SK-N-SH (cell line): ENCODE measurements around the gene DIS3L2. TPM values are rescaled to one million over a fixed set of nuclear protein-coding genes. Genes with fewer than 3 reads are reported as not detected.

Experiments
- CTCF ChIA-PET: fragments of 300-600, 350-600 bp; formaldehyde crosslinking; extraction: SDS; loops from one replicate; lab custom pipeline; 2021; lab: Yijun Ruan, JAX
- POLR2A ChIA-PET: fragments of 350-600 bp; sonication (Branson Sonifier 250); formaldehyde crosslinking; extraction: SDS; loops from one replicate; lab custom pipeline; 2020; ENCODE audit warnings: antibody characterized with exemption, inconsistent platforms; lab: Yijun Ruan, JAX
- DNase-seq: peaks from one replicate; pipeline ENCODE4 v3.0.0; 2012
- H2AFZ ChIP-seq: fragments of 200-600 bp; sonication (generic); 2 replicates; pipeline ENCODE4 v1.8.1; 2016; ENCODE audit warnings: antibody characterized with exemption, mild to moderate bottlenecking, low read depth
- H3F3A ChIP-seq: fragments of 200-600 bp; sonication (generic); replicated peaks from 2 replicates; pipeline ENCODE3; 2016; ENCODE audit warnings: antibody characterized with exemption, mild to moderate bottlenecking; ENCODE audit not compliant: insufficient read depth
- H3K27ac ChIP-seq, 2 experiments: fragments of 200-500 bp in 1 of 2; fragments of 200-600 bp in 1 of 2; sonication (Bioruptor generic) in 1 of 2; sonication (generic), shearing (Covaris generic) in 1 of 2; 2 replicates each; pipeline versions ENCODE4 v1.5.1 to v1.6.1; 2014 to 2016; ENCODE audit warnings: low read depth in 2 of 2, inconsistent platforms in 1 of 2, low read length in 1 of 2, mild to moderate bottlenecking in 1 of 2, mixed read lengths in 1 of 2
- H3K27me3 ChIP-seq: fragments of 200-600 bp; sonication (generic), shearing (Covaris generic); 2 replicates; pipeline ENCODE4 v1.6.1; 2016; ENCODE audit warnings: mixed run types; ENCODE audit not compliant: insufficient read depth
- H3K36me3 ChIP-seq, 2 experiments: fragments of 200-500 bp in 1 of 2; fragments of 200-600 bp in 1 of 2; sonication (Bioruptor generic) in 1 of 2; sonication (generic) in 1 of 2; replicated peaks in 1 of 2; 2 replicates each; pipeline versions ENCODE3 to v1.5.1; 2014 to 2016; ENCODE audit warnings: low read length in 1 of 2, mild to moderate bottlenecking in 1 of 2; ENCODE audit not compliant: insufficient read depth in 2 of 2, control insufficient read depth in 1 of 2
- H3K4me1 ChIP-seq, 2 experiments: fragments of 200-500 bp in 1 of 2; fragments of 200-600 bp in 1 of 2; sonication (Bioruptor generic) in 1 of 2; sonication (generic), shearing (Covaris generic) in 1 of 2; 2 replicates each; pipeline versions ENCODE4 v1.5.1 to v1.6.1; 2014 to 2016; ENCODE audit warnings: low read depth in 1 of 2, low read length in 1 of 2, mixed run types in 1 of 2; ENCODE audit not compliant: insufficient read depth in 2 of 2, control insufficient read depth in 1 of 2
- H3K4me2 ChIP-seq: fragments of 200-600 bp; sonication (generic), shearing (Covaris generic); 2 replicates; pipeline ENCODE4 v1.6.1; 2017; ENCODE audit warnings: mixed run types
- H3K4me3 ChIP-seq, 2 experiments: fragments of 200-500 bp in 1 of 2; fragments of 200-600 bp in 1 of 2; sonication (Bioruptor generic) in 1 of 2; sonication (generic), shearing (Covaris generic) in 1 of 2; 2 replicates each; pipeline versions ENCODE4 v1.5.1 to v1.8.1; 2014 to 2016; ENCODE audit warnings: low read depth in 2 of 2, inconsistent platforms in 1 of 2, low read length in 1 of 2, mild to moderate bottlenecking in 1 of 2, mixed read lengths in 1 of 2, moderate library complexity in 1 of 2
- H3K79me2 ChIP-seq: fragments of 200-600 bp; sonication (generic); 2 replicates; pipeline ENCODE4 v1.8.1; 2017; ENCODE audit warnings: mild to moderate bottlenecking; ENCODE audit not compliant: insufficient read depth
- H3K9ac ChIP-seq: fragments of 200-600 bp; sonication (generic); 2 replicates; pipeline ENCODE4 v1.6.1; 2017; ENCODE audit warnings: mixed run types
- H3K9me2 ChIP-seq: fragments of 200-600 bp; sonication (generic); 2 replicates; pipeline ENCODE4 v1.6.1; 2017; ENCODE audit warnings: mixed run types
- H3K9me3 ChIP-seq: fragments of 200-600 bp; sonication (generic); 2 replicates; pipeline ENCODE4 v1.6.1; 2017; ENCODE audit warnings: mixed run types, mild to moderate bottlenecking, moderate library complexity
- H4K20me1 ChIP-seq: fragments of 200-600 bp; sonication (generic); 2 replicates; pipeline ENCODE4 v1.6.1; 2017; ENCODE audit warnings: mild to moderate bottlenecking, mixed run types; ENCODE audit not compliant: insufficient read depth
- ELF1 ChIP-seq: IDR thresholded peaks from 2 replicates; pipeline ENCODE4 v1.4.0; 2012
- EP300 ChIP-seq, 2 experiments: IDR thresholded peaks; 2 replicates each; pipeline versions ENCODE4 v1.4.0 to v1.6.1; 2012; ENCODE audit warnings: borderline replicate concordance in 1 of 2, low read depth in 1 of 2, low read length in 1 of 2
- EZH2phosphoT487 ChIP-seq: fragments of 200-600 bp; sonication (generic); IDR thresholded peaks from 2 replicates; pipeline ENCODE4 v1.6.1; 2017; ENCODE audit warnings: low read depth, mixed run types, mild to moderate bottlenecking, antibody characterized with exemption, moderate library complexity, borderline replicate concordance
- FOXJ3 ChIP-seq: sonication (generic); formaldehyde crosslinking; IDR thresholded peaks from 2 replicates; pipeline ENCODE4 v1.5.1; 2020; ENCODE audit warnings: mild to moderate bottlenecking, missing genetic modification reagents
- FOXM1 ChIP-seq: IDR thresholded peaks from 2 replicates; pipeline ENCODE4 v1.4.0; 2012; ENCODE audit warnings: low read depth, mild to moderate bottlenecking
- IRF3 ChIP-seq: fragments of 150-350 bp; IDR thresholded peaks from 2 replicates; pipeline ENCODE4 v1.6.1; 2016; ENCODE audit warnings: mild to moderate bottlenecking, low read depth, low read length
- JUND ChIP-seq: IDR thresholded peaks from 2 replicates; pipeline ENCODE4 v1.4.0; 2012
- MEF2A ChIP-seq: IDR thresholded peaks from 2 replicates; pipeline ENCODE4 v1.4.0; 2012; ENCODE audit warnings: low read depth, borderline replicate concordance
- POLR2AphosphoS5 ChIP-seq: IDR thresholded peaks from 2 replicates; pipeline ENCODE4 v1.6.1; 2012; ENCODE audit warnings: low read depth, low read length
- RAD21 ChIP-seq: IDR thresholded peaks from 2 replicates; pipeline ENCODE4 v1.6.1; 2012; ENCODE audit warnings: mild to moderate bottlenecking, low read length
- REST ChIP-seq: IDR thresholded peaks from 2 replicates; pipeline ENCODE4 v1.6.1; 2012; ENCODE audit warnings: mild to moderate bottlenecking, low read depth, low read length, moderate library complexity
- RFX5 ChIP-seq: IDR thresholded peaks from 2 replicates; pipeline ENCODE4 v1.6.1; 2012; ENCODE audit warnings: mild to moderate bottlenecking, improper control_type of control experiment, low read length
- SIN3A ChIP-seq: IDR thresholded peaks from 2 replicates; pipeline ENCODE4 v1.6.1; 2012; ENCODE audit warnings: low read depth, mild to moderate bottlenecking, low read length, moderate library complexity, borderline replicate concordance
- SMC3 ChIP-seq: IDR thresholded peaks from 2 replicates; pipeline ENCODE4 v1.6.1; 2012; ENCODE audit warnings: low read depth, low read length, improper control_type of control experiment
- TAF1 ChIP-seq: IDR thresholded peaks from 2 replicates; pipeline ENCODE4 v1.6.1; 2012; ENCODE audit warnings: low read depth, mild to moderate bottlenecking, low read length, moderate library complexity, borderline replicate concordance
- TCF12 ChIP-seq: IDR thresholded peaks from 2 replicates; pipeline ENCODE4 v1.4.0; 2012
- USF2 ChIP-seq: fragments of 150-350 bp; IDR thresholded peaks from 2 replicates; pipeline ENCODE4 v1.6.1; 2017; ENCODE audit warnings: antibody characterized with exemption, low read length, low read depth, borderline replicate concordance
- ZBTB33 ChIP-seq: IDR thresholded peaks from 2 replicates; pipeline ENCODE4 v1.4.0; 2012; ENCODE audit warnings: low read depth, borderline replicate concordance
- WGBS: methylation state at CpG from one replicate; pipeline ENCODE4 v1.1.6; 2017; ENCODE audit warnings: low lambda C conversion rate; 5-methylcytosine and 5-hydroxymethylcytosine counted together
- polyA plus RNA-seq, 3 experiments: library from polyadenylated mRNA; depleted of rRNA; stranded (reverse); fragments of >200 nt; gene quantifications; 2 replicates each; pipeline ENCODE4 v1.2.3, GENCODE V29; 2012

DIS3L2 gene
- polyA plus RNA-seq, 1 of the 3 experiments (the other 2 are of a cell fraction): 17.9 TPM

GRCh38 chr2:232268636-232269165 is 307.2 kb downstream of the DIS3L2 start:
- Histone ChIP-seq H3K79me2 (no peaks in the 10 kb centered on the region), H4K20me1 (no peaks in the 10 kb centered on the region), H3K9me3 (no peaks in the 10 kb centered on the region), H3K4me2 (no peak overlapping the region), H2AFZ (no peak overlapping the region), H3K36me3 (peaks cover 0 to 20% of the 10 kb centered on the region in 2 experiments)
- ChIA-PET CTCF (interaction anchor here (1.0 to 2.4 kb wide), 7 partner anchors 24 to 344 kb away, joined by 3 to 5 read pairs (median 4); no protein-coding TSS in a partner anchor), POLR2A (no interaction called here)
- no peak for DNase-seq
- TF ChIP-seq SMC3: no peak
- TF ChIP-seq USF2: no peak
- TF ChIP-seq, all 33 proteins: peak for 0
- Histone ChIP-seq H3K27me3 (no peaks in the 10 kb centered on the region), H3K9me2 (no peaks in the 10 kb centered on the region), H3K4me1 (no peaks in the 10 kb centered on the region), H3F3A (no peaks in the 10 kb centered on the region), H3K4me3 (no peak overlapping the region), H3K27ac (no peak overlapping the region), H3K9ac (no peak overlapping the region)
- WGBS: 93% methylated on average over 4 of the region's 4 CpGs

- Histone ChIP-seq H3K79me2 (no peaks in the 10 kb centered on the region), H3K4me3 (no peak overlapping the region), H3K4me1 (no peaks in the 10 kb centered on the region), H3K9me2 (no peaks in the 10 kb centered on the region), H3K27ac (no peak overlapping the region), H3K9ac (no peak overlapping the region), H3F3A (no peaks in the 10 kb centered on the region), H4K20me1 (no peaks in the 10 kb centered on the region), H3K36me3 (peaks cover 0 to 9% of the 10 kb centered on the region in 2 experiments), H3K9me3 (no peaks in the 10 kb centered on the region), H3K4me2 (no peak overlapping the region), H2AFZ (no peak overlapping the region)
- ChIA-PET CTCF (interaction anchor here (2.2 to 2.4 kb wide), 2 partner anchors 23 to 345 kb away, joined by 5 read pairs; no protein-coding TSS in a partner anchor), POLR2A (no interaction called here)
- no peak for DNase-seq
- 99% methylated on average over 7 of the region's 7 CpGs for WGBS
- no peak for TF ChIP-seq RAD21
- TF ChIP-seq POLR2AphosphoS5: no peak
- no peak for TF ChIP-seq ZBTB33
- no peak for TF ChIP-seq SMC3
- no peak for TF ChIP-seq IRF3
- no peak for TF ChIP-seq FOXJ3 (CRISPR knock-in tag)
- TF ChIP-seq SIN3A: no peak
- TF ChIP-seq USF2: no peak
- TF ChIP-seq REST: no peak
- no peak for TF ChIP-seq EP300 (IDR thresholded peaks at IDR 0.05; ENCODE audit: borderline replicate concordance in 1 of 2, low read depth in 1 of 2, low read length in 1 of 2)
- no peak for TF ChIP-seq MEF2A
- no peak for TF ChIP-seq TAF1
- no peak for TF ChIP-seq TCF12
- no peak for TF ChIP-seq JUND
- TF ChIP-seq FOXM1: no peak
- no peak for TF ChIP-seq RFX5
- no peak for TF ChIP-seq ELF1
- no peak for TF ChIP-seq EZH2phosphoT487
- TF ChIP-seq, all 33 proteins: peak for 0
- no peaks in the 10 kb centered on the region for H3K27me3 ChIP-seq
Observed at GRCh38 chr2:232269867-232270266, 308.4 kb downstream of the DIS3L2 start.
